ENCODE measurements around the gene SMURF1. TPM values are rescaled to one million over a fixed set of nuclear protein-coding genes. Genes with fewer than 3 reads are reported as not detected.

Gene SMURF1
- total and polyA plus RNA-seq, 2 donors (not counting 1 experiment from before 2014, with no cell fraction given) = 17.2 to 18.7 TPM

DNA sequence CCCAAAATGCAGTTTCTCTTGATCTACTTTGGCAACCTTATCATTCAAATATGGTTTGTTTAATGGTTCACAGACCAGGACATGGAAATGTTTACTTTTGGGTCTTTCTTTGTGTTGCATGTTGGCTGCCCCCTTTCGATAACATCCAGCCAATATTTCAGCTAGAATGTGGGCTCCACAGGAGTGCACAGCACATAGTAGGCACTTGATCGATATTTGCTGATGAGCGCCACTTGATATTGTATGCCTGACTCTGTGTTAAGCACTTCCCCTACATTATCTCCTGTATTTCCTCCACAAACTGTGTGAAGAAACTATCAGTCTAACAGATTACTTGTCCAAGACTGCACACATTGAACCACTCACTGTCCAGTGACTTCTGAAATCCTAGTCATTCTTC lies 60.2 kb downstream of the SMURF1 start:
- H3K27me3 ChIP-seq (ENCODE audit: control insufficient read depth, insufficient read depth, low read length) = no peaks in the 10 kb centered on the region
- no peak overlapping the region for H3K4me3 ChIP-seq (replicated peaks in 1 of 4; ENCODE audit: control extremely low read depth in 1 of 4, insufficient read depth in 1 of 4, low read depth in 3 of 4, low read length in 4 of 4)
- H3K79me2 ChIP-seq (ENCODE audit: control insufficient read depth, insufficient read depth, low read length) = peaks cover 48% of the 10 kb centered on the region
- no peak overlapping the region for H3K9ac ChIP-seq (ENCODE audit: insufficient read depth, low read length)
- H3K9me3 ChIP-seq (ENCODE audit: control insufficient read depth, insufficient read depth, low read depth, low read length) = no peaks in the 10 kb centered on the region
- no peak overlapping the region for H3K27ac ChIP-seq (ENCODE audit: insufficient read depth, low read length)
- H3K4me1 ChIP-seq (ENCODE audit: control insufficient read depth, extremely low read depth, insufficient read depth, low read length) = peaks cover 5% of the 10 kb centered on the region
- no peaks in the 10 kb centered on the region for H4K20me1 ChIP-seq (ENCODE audit: control insufficient read depth, extremely low read depth, insufficient read depth, low read length)
- no peak overlapping the region for H2AFZ ChIP-seq (ENCODE audit: low read length)
- DNase-seq (ENCODE audit: low read depth in 2 of 2) = no peak
- TF ChIP-seq EZH2 (IDR thresholded peaks at IDR 0.05; ENCODE audit: low read length, missing control alignments) = no peak
- TF ChIP-seq CTCF (conservative IDR thresholded peaks at IDR 0.05 in 1 of 2, IDR thresholded peaks at IDR 0.05 in 1 of 2; ENCODE audit: low read depth in 1 of 2, low read length in 2 of 2) = no peak
- H3K36me3 ChIP-seq (ENCODE audit: control insufficient read depth, insufficient read depth, low read length) = peaks cover 1% of the 10 kb centered on the region
- H3K4me2 ChIP-seq (ENCODE audit: extremely low read depth, insufficient read depth, low read length) = no peak overlapping the region

- H3K27me3 ChIP-seq (ENCODE audit: control insufficient read depth, insufficient read depth, low read length) = no peaks in the 10 kb centered on the region
- H3K4me1 ChIP-seq (ENCODE audit: control insufficient read depth, extremely low read depth, insufficient read depth, low read length) = peaks cover 5% of the 10 kb centered on the region
- H3K79me2 ChIP-seq (ENCODE audit: control insufficient read depth, insufficient read depth, low read length) = peaks cover 50% of the 10 kb centered on the region
- no peaks in the 10 kb centered on the region for H3K9me3 ChIP-seq (ENCODE audit: control insufficient read depth, insufficient read depth, low read depth, low read length)
- H3K9ac ChIP-seq (ENCODE audit: insufficient read depth, low read length) = no peak overlapping the region
- H2AFZ ChIP-seq (ENCODE audit: low read length) = no peak overlapping the region
- no peak for TF ChIP-seq CTCF (conservative IDR thresholded peaks at IDR 0.05 in 1 of 2, IDR thresholded peaks at IDR 0.05 in 1 of 2; ENCODE audit: low read depth in 1 of 2, low read length in 2 of 2)
- no peak for TF ChIP-seq EZH2 (IDR thresholded peaks at IDR 0.05; ENCODE audit: low read length, missing control alignments)
- H3K4me3 ChIP-seq (replicated peaks in 1 of 4; ENCODE audit: control extremely low read depth in 1 of 4, insufficient read depth in 1 of 4, low read depth in 3 of 4, low read length in 4 of 4) = no peak overlapping the region
- no peaks in the 10 kb centered on the region for H4K20me1 ChIP-seq (ENCODE audit: control insufficient read depth, extremely low read depth, insufficient read depth, low read length)
- H3K4me2 ChIP-seq (ENCODE audit: extremely low read depth, insufficient read depth, low read length) = no peak overlapping the region
- DNase-seq (ENCODE audit: low read depth in 2 of 2) = peak; percentile 33 to 46
- peaks cover 1% of the 10 kb centered on the region for H3K36me3 ChIP-seq (ENCODE audit: control insufficient read depth, insufficient read depth, low read length)
- H3K27ac ChIP-seq (ENCODE audit: insufficient read depth, low read length) = no peak overlapping the region
Measured at GRCh38 chr7:99083068-99083651, 60.7 kb downstream of the SMURF1 start.

DNA sequence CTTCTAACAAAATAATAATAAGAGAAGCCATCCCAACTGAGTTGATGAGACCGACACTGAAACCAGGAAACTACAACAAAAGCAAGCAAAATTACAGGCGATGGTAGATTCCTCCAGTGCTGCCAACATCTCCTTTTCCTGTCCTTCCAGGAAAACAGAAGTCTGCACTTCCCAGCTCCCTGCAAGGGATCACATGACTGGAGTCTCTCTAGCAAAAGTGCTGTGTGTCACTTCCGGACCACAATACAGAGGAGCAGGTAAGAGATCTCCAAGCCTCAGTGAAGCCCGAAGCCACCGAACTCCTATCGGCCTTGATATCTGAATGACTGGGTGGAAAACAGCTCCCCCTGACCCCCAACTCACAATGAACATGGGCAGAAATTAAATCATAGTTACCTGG lies 63.2 kb downstream of the SMURF1 start:
- no peak for TF ChIP-seq CTCF (conservative IDR thresholded peaks at IDR 0.05 in 1 of 2, IDR thresholded peaks at IDR 0.05 in 1 of 2; ENCODE audit: low read depth in 1 of 2, low read length in 2 of 2)
- TF ChIP-seq EZH2 (IDR thresholded peaks at IDR 0.05; ENCODE audit: low read length, missing control alignments) = no peak
- Histone ChIP-seq H3K79me2 (ENCODE audit: control insufficient read depth, insufficient read depth, low read length) (peaks cover 47% of the 10 kb centered on the region), H3K9me3 (ENCODE audit: control insufficient read depth, insufficient read depth, low read depth, low read length) (no peaks in the 10 kb centered on the region), H3K4me1 (ENCODE audit: control insufficient read depth, extremely low read depth, insufficient read depth, low read length) (peaks cover 5% of the 10 kb centered on the region), H2AFZ (ENCODE audit: low read length) (no peak overlapping the region), H3K4me3 (replicated peaks in 1 of 4; ENCODE audit: control extremely low read depth in 1 of 4, insufficient read depth in 1 of 4, low read depth in 3 of 4, low read length in 4 of 4) (no peak overlapping the region), H3K27me3 (ENCODE audit: control insufficient read depth, insufficient read depth, low read length) (no peaks in the 10 kb centered on the region), H3K4me2 (ENCODE audit: extremely low read depth, insufficient read depth, low read length) (no peak overlapping the region), H3K9ac (ENCODE audit: insufficient read depth, low read length) (no peak overlapping the region), H4K20me1 (ENCODE audit: control insufficient read depth, extremely low read depth, insufficient read depth, low read length) (no peaks in the 10 kb centered on the region), H3K36me3 (ENCODE audit: control insufficient read depth, insufficient read depth, low read length) (no peaks in the 10 kb centered on the region), H3K27ac (ENCODE audit: insufficient read depth, low read length) (no peak overlapping the region)
- no peak for DNase-seq (ENCODE audit: low read depth in 2 of 2)
